Measurements from ENCODE around the gene GTPBP6.

- TF ChIP-seq, protein P1, sequence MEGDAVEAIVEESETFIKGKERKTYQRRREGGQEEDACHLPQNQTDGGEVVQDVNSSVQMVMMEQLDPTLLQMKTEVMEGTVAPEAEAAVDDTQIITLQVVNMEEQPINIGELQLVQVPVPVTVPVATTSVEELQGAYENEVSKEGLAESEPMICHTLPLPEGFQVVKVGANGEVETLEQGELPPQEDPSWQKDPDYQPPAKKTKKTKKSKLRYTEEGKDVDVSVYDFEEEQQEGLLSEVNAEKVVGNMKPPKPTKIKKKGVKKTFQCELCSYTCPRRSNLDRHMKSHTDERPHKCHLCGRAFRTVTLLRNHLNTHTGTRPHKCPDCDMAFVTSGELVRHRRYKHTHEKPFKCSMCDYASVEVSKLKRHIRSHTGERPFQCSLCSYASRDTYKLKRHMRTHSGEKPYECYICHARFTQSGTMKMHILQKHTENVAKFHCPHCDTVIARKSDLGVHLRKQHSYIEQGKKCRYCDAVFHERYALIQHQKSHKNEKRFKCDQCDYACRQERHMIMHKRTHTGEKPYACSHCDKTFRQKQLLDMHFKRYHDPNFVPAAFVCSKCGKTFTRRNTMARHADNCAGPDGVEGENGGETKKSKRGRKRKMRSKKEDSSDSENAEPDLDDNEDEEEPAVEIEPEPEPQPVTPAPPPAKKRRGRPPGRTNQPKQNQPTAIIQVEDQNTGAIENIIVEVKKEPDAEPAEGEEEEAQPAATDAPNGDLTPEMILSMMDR (IDR thresholded peaks at IDR 0.05) = no peak
- no peak for TF ChIP-seq POLR2A (IDR thresholded peaks at IDR 0.05)
These were observed 9.1 kb upstream of the GTPBP6 start for GRCh38 chrX:327660-328126.
